Vagina (tissue), 2 donors: Measurements from ENCODE around the gene ADPRHL1.

Experiments
- POLR2A ChIP-seq, 2 donors: fragments of 450-650 bp; IDR thresholded peaks; one replicate each; pipeline ENCODE4 v1.6.1; 2017; ENCODE audit warnings: antibody characterized with exemption in 2 of 2, mild to moderate bottlenecking in 2 of 2, moderate library complexity in 2 of 2
- POLR2AphosphoS5 ChIP-seq, 2 donors: sonication (generic); formaldehyde crosslinking; IDR thresholded peaks; one replicate each; pipeline ENCODE4 v1.9.0; 2017; ENCODE audit warnings: antibody characterized with exemption in 2 of 2, mild to moderate bottlenecking in 2 of 2, low read depth in 1 of 2; ENCODE audit not compliant: insufficient read depth in 1 of 2
- TF ChIP-seq, protein P1 (sequence below), 3 experiments: fragments of 450-650 bp in 2 of 3; fragments of 200-600 bp in 1 of 3; sonication (generic) in 1 of 3; IDR thresholded peaks; one replicate each; pipeline ENCODE4 v1.5.1; 2017 to 2019; ENCODE audit warnings: antibody characterized with exemption in 3 of 3, mild to moderate bottlenecking in 2 of 3, moderate library complexity in 2 of 3

DNA sequence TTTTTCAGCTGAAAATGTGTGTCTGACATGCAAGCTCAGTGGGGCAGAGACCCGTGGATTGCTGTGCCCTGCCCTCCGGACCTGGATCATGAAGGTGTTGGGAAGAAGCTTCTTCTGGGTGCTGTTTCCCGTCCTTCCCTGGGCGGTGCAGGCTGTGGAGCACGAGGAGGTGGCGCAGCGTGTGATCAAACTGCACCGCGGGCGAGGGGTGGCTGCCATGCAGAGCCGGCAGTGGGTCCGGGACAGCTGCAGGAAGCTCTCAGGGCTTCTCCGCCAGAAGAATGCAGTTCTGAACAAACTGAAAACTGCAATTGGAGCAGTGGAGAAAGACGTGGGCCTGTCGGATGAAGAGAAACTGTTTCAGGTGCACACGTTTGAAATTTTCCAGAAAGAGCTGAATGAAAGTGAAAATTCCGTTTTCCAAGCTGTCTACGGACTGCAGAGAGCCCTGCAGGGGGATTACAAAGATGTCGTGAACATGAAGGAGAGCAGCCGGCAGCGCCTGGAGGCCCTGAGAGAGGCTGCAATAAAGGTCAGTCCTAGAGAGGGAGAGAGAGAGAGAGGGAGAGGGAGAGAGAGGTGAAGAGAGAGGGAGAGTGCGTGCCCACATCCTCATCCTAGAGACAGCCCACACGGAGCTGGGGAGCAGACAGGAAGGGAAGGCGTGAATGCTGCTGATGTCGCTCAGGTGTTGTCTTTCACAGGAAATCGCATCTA, 42.4 kb upstream of the ADPRHL1 start:
- TF ChIP-seq POLR2A (IDR thresholded peaks at IDR 0.05) (no peak), POLR2AphosphoS5 (IDR thresholded peaks at IDR 0.05; ENCODE audit: insufficient read depth in 1 of 2, low read depth in 1 of 2) (peak in 1 of 2 donors; percentile 8)
- TF ChIP-seq, protein P1, sequence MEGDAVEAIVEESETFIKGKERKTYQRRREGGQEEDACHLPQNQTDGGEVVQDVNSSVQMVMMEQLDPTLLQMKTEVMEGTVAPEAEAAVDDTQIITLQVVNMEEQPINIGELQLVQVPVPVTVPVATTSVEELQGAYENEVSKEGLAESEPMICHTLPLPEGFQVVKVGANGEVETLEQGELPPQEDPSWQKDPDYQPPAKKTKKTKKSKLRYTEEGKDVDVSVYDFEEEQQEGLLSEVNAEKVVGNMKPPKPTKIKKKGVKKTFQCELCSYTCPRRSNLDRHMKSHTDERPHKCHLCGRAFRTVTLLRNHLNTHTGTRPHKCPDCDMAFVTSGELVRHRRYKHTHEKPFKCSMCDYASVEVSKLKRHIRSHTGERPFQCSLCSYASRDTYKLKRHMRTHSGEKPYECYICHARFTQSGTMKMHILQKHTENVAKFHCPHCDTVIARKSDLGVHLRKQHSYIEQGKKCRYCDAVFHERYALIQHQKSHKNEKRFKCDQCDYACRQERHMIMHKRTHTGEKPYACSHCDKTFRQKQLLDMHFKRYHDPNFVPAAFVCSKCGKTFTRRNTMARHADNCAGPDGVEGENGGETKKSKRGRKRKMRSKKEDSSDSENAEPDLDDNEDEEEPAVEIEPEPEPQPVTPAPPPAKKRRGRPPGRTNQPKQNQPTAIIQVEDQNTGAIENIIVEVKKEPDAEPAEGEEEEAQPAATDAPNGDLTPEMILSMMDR (IDR thresholded peaks at IDR 0.05) = no peak
